HCEC 1CT (cell line): ENCODE data around the gene CCL3.
"Not testable (repeated sequence)": the region's sequence is repeated elsewhere in the genome, so short reads cannot be mapped to it uniquely, and the experiment has no call there.

ENCODE experiments used
- DNase-seq: peaks from one replicate; pipeline ENCODE4 v3.0.0-alpha.2; 2017

Gene CCL3

GRCh38 chr17:36114971-36115648 lies 25.2 kb upstream of the CCL3 start:
- DNase-seq: not testable (repeated sequence)

DNA sequence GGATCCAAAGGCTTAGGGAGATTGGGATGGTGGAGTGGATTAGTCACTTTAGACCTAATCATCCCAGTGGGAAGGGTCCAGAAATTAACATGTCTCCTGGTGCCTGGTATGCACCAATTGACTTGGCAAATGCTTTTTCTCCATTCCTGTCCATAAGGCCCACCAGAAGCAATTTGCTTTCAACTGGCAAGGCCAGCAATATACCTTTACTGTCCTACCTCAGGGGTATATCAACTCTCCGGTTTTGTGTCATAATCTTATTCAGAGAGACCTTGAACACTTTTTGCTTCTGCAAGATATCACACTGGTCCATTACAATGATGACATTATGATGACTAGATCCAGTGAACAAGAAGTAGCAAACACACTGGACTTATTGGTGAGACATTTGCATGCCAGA lies 23.2 kb upstream of the CCL3 start:
- not testable (repeated sequence) for DNase-seq

DNA sequence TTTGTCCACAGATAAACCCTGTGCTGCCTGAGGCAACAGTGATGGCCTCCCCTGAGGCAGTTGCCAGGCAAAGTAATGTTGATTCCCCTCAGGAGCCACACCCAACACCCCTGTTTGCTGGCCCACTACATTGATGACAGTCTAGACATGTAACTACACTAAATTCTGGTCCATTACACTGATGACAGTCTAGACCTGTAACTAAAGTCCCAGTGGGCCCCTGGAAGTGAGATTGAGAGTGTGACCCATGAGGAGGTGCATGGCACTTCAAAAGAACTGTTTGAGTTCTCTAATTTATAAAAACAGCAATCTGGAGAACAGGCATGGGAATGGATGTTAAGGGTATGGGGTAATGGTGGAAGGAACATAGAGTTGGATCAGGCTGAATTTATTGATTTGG lies 22.6 kb upstream of the CCL3 start:
- no peak for DNase-seq

GRCh38 chr17:36111068-36111490 lies 21.1 kb upstream of the CCL3 start:
- no peak for DNase-seq

GRCh38 chr17:36108265-36108664 lies 18.3 kb upstream of the CCL3 start:
- DNase-seq: not testable (repeated sequence)

DNA sequence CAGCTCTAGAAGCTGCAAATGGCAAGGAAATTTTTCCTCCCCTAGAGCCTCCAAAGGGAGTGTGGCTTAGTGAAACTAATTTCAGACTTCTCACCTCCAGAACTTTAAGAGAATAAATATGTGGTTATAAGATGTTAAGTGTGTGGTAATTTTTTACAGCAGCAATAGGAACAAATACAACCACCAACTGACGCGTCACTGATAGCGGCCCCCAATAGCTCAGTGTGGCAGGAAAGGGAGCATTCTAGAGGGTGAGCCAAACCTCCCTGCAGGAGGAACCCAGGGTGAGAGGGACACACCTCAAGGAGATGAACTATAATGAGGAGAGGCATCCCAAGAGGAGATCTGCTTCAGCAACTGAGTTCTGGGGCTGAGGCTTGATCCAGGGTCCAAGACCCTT lies 17.7 kb upstream of the CCL3 start:
- DNase-seq: no peak

- no peak for DNase-seq
Measured at GRCh38 chr17:36106493-36106835, 16.5 kb upstream of the CCL3 start.

DNA sequence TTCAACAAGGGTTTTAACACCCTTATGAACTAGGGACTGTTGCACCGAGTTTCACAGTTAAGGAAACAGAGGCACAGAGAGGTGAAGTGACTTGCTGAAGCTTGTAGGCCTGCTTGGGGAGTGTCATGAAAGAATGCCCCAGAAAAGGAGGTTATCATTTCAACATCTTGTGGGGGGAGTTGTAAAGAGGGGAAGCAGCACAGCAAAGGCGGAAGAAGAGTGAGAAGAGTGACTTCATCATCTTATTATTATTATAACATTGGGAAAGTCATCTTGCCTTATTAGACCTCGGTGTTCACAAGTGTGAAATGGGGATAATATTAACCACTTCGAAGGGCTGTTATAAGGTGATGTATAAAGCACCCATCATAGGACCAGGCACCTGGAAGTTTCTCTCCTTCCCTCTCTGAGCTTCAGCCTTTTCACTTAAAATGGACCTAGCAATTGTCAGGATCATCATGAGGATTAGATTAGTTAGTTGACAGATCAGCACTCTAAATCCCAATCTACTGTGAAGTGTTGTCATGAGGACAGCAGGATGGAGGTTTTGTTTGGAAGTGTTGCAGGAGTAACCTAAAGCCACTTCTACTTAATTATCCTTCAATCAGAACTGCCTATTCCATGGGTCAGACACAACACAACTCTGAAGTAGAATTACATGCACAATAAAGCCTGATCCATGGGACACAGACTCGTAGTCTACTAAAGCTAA lies 16.0 kb upstream of the CCL3 start:
- no peak for DNase-seq

DNA sequence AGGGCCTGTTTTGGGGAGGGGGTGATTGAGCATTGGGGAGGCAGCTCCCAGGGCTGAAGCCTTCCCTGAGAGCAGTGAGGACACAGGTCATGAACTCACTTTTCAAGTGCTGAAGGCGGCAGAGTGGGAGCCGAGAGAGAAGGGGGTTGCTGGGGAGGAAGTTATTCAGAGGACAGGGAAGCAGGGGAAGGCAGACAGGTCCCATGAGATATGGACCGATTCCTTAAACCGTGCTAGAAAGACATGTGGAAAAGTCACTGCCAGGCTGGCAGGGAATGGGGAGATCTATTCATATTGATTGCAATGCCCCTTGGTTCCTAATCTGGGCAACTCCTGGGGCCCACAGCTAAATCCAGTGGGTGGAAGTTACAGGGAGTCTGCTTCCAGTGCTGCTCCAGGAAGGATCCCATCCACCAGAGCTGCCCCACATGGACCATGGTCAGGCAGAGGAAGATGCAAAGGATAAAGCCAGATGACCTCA lies 14.8 kb upstream of the CCL3 start:
- DNase-seq: no peak

GRCh38 chr17:36104246-36104645 lies 14.3 kb upstream of the CCL3 start:
- not testable (repeated sequence) for DNase-seq

DNA sequence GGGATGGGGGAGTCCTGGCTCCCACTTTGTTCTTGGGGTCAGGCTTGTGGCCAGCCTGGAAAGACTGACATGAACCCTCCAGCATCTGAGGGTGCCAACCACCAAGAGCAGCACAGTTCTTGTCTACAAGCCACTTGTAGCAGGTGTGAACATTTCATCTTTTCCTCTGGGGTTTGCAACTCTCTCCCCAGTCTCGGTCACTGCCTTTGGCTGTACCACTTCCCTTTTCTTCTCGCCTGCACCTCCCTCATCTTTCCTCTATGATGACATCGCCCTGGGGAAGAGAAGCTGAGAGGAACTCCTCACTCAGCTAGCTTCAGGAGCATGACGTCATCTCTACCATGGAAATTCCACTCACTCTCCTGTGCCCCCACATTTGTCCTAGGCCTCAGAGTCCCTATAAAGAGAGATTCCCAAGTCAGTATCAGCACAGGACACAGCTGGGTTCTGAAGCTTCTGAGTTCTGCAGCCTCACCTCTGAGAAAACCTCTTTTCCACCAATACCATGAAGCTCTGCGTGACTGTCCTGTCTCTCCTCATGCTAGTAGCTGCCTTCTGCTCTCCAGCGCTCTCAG lies 13.5 kb upstream of the CCL3 start, which contains the start of gene CCL4:
Gene CCL4, plus strand, starts transcription at position 427 of the 575 bp plus-strand sequence. Its CDS starts 79 bp downstream, at position 506.
- not testable (repeated sequence) for DNase-seq

- not testable (repeated sequence) for DNase-seq
Measured at GRCh38 chr17:36099004-36099403, 9.1 kb upstream of the CCL3 start.

DNA sequence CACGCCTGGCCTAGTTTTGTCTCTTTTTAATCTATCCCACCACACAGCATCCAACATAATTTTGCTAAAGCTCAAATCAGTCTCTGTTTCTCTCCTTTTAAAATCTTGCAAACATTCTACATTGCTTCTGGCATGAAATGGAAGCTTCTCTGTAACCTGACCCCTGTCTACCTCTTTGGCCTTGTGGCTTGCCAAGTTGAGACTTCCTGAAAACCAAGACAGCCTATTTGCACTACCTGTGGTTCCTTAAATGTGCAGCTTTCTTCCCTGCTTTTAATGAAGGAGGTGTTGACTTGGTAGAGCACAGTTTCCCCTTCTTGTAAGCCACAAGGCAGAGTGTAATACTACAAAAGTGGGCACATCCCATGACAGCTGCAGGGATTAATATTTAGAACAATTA lies 6.0 kb upstream of the CCL3 start:
- DNase-seq: no peak

- no peak for DNase-seq
Measured at GRCh38 chr17:36094746-36095145, 4.8 kb upstream of the CCL3 start.

DNA sequence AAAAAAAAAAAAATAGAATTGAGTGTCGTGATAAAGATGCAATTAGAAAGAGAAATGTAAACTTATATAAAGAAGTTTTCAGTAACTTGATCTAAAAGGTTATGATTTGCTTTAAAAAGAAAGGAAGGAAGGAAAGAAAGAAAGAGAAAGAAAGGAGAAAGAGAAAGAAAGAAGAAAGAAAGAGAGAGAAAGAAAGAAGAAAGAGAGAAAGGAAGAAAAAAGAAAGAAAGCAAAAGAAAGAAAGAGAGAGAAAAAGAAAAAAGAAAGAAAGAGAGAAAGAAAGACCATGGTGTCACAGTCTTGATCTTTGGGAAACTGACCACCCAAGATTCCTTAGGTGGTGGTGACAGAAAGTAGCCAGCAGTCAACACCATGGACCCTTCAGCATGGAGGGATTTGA lies 4.3 kb upstream of the CCL3 start:
- no peak for DNase-seq

- DNase-seq: not testable (repeated sequence)
Measured at GRCh38 chr17:36092715-36093114, 2.8 kb upstream of the CCL3 start.

GRCh38 chr17:36092230-36092629 lies 2.3 kb upstream of the CCL3 start:
- DNase-seq: no peak

- DNase-seq: no peak
Measured at GRCh38 chr17:36089339-36089865, 541 bp downstream of the CCL3 start.

DNA sequence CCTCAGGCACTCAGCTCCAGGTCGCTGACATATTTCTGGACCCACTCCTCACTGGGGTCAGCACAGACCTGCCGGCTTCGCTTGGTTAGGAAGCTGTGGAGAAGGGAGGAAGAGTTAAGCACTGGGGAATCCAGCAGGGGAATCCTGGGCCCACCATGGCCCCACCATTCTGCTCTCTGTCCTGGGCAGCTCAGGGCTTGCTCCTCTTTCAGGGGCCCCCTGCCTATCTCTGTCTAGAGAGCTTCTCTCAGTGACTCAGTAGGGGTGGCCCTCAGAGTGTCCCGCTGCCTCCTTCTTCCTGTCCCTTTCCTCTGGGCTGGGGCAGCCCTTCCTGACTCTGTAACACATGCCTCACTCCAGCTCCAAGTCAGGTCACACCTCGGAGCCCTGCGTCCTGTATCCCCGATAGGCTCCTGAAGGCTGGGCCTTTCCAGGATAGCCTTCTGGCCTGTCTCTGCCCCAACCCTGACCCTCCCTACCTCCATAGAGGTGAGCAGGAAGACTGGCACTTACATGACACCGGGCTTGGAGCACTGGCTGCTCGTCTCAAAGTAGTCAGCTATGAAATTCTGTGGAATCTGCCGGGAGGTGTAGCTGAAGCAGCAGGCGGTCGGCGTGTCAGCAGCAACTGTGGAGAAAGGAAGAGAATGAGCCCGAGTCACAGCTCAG lies 1.1 kb downstream of the CCL3 start:
- DNase-seq: no peak

DNA sequence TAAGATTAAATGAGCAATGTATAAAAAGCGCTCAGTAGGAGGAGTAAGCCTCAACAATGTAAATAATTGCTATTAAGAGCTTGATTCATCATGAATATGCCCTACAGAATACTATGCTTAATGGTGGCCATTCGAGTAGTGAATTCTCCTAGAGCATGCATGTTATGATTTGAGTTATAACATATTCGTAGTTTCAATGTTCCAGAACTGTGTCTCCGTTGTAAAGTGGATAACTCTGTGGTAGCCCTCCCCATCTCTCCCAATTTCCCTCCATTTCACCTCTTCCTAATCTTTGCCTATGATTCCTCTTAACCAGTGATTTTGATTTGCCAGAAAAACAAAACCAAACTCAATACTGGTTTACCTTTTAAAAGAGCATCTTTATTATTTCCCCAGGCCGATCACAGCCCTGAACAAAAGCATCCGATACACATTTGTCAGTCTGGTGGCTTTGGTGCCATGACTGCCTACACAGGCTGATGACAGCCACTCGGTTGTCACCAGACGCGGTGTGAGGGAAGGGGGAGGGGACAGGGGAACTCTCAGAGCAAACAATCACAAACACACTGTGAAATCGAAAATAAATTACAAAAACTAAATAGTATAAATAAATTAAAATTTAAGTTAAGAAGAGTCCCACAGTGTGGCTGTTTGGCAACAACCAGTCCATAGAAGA lies 1.9 kb downstream of the CCL3 start:
- not testable (repeated sequence) for DNase-seq

DNA sequence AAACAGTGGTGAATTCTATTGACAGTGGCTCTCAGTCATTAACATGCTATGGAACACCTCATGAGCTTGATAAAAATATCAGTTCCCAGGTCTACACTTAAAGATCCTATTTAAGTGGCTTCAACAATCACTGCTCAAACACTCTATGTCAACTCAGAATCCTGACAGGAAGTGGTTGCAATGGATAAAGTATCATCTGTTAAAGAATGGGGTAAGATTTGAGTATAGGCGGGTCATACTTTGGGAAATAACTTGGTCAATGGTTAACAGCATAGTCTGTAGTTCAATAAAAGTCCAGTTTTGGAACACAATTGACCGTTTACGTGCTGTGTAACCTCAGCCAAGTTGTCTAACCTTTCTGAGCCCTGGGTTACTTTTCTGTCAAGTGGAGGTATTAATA lies 2.5 kb downstream of the CCL3 start:
- DNase-seq: not testable (repeated sequence)

DNA sequence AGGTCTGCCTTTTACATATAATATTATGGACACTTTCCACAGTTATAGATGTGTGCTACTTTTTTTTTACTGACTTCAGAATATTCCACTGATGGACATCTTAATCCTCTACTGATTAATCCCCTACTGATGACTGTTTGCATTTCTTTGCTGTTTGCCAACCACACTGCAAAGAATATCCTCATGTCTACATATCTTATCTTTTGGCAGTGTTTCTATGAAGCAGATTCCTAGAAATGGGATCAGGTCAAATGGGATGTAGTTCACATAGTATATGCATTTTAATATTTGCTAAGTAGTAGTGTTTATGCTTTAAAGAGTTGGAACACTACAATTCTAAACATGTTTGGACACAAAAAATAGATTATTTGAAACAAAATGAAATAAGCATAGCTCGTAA lies 3.2 kb downstream of the CCL3 start:
- DNase-seq: no peak

GRCh38 chr17:36085765-36086164 lies 4.2 kb downstream of the CCL3 start:
- no peak for DNase-seq
